ENCODE results near the gene TTLL3.
A peak's percentile ranks its signal among the peaks of the same experiment; 100 is the strongest.

Gene TTLL3

GRCh38 chr3:9808345-9809037 lies 1.6 kb upstream of the TTLL3 start:
- POLR2A ChIA-PET = interaction anchor here (0.6 to 0.8 kb wide), 3 partner anchors 16 to 166 kb away, joined by 3 to 5 read pairs (median 3); partner anchors contain the start of gene ARPC4
- TF ChIP-seq CTCF (IDR thresholded peaks at IDR 0.05; ENCODE audit: control extremely low read depth, extremely low read depth, low read depth, missing control alignments) = no peak
- CTCF ChIA-PET = interaction anchor here (1.0 to 2.2 kb wide), 9 partner anchors 11 to 305 kb away, joined by 3 to 5 read pairs (median 3); partner anchors contain the start of genes ARPC4 and TADA3
- peak; percentile 46 for DNase-seq (ENCODE audit: extremely low spot score)

GRCh38 chr3:9809239-9809614 lies 835 bp upstream of the TTLL3 start:
- TF ChIP-seq CTCF (IDR thresholded peaks at IDR 0.05; ENCODE audit: control extremely low read depth, extremely low read depth, low read depth, missing control alignments) = no peak
- ChIA-PET CTCF (interaction anchor here (1.1 to 2.2 kb wide), 2 partner anchors 17 to 306 kb away, joined by 3 to 5 read pairs; partner anchors contain the start of genes ARPC4 and TADA3), POLR2A (no interaction called here)
- no peak for DNase-seq (ENCODE audit: extremely low spot score)

- CTCF ChIA-PET = no interaction called here
- no peak for DNase-seq (ENCODE audit: extremely low spot score)
- TF ChIP-seq CTCF (IDR thresholded peaks at IDR 0.05; ENCODE audit: control extremely low read depth, extremely low read depth, low read depth, missing control alignments) = no peak
- POLR2A ChIA-PET = no interaction called here
Observed at GRCh38 chr3:9810433-9810770, 340 bp downstream of the TTLL3 start.

GRCh38 chr3:9810846-9811245 lies 784 bp downstream of the TTLL3 start:
- TF ChIP-seq CTCF (IDR thresholded peaks at IDR 0.05; ENCODE audit: control extremely low read depth, extremely low read depth, low read depth, missing control alignments) = no peak
- ChIA-PET CTCF (no interaction called here), POLR2A (no interaction called here)
- DNase-seq (ENCODE audit: extremely low spot score) = no peak

GRCh38 chr3:9812870-9813483 lies 2.9 kb downstream of the TTLL3 start:
- ChIA-PET CTCF (interaction anchor here (1.2 to 1.5 kb wide), 3 partner anchors 14 to 87 kb away, joined by 3 to 4 read pairs (median 4); no protein-coding TSS in a partner anchor), POLR2A (interaction anchor here (0.7 kb wide), 1 partner anchor 101 kb away, joined by 3 read pairs; no protein-coding TSS in a partner anchor)
- DNase-seq (ENCODE audit: extremely low spot score) = no peak
- no peak for TF ChIP-seq CTCF (IDR thresholded peaks at IDR 0.05; ENCODE audit: control extremely low read depth, extremely low read depth, low read depth, missing control alignments)

GRCh38 chr3:9815986-9816385 lies 5.9 kb downstream of the TTLL3 start:
- TF ChIP-seq CTCF (IDR thresholded peaks at IDR 0.05; ENCODE audit: control extremely low read depth, extremely low read depth, low read depth, missing control alignments) = no peak
- CTCF ChIA-PET = interaction anchor here (1.4 kb wide), 1 partner anchor 10 kb away, joined by 4 read pairs; no protein-coding TSS in a partner anchor
- no peak for DNase-seq (ENCODE audit: extremely low spot score)
- POLR2A ChIA-PET = no interaction called here
